SK-N-SH (cell line): ENCODE data around the gene RASAL3.

Experiments
- CTCF ChIP-seq: fragments of 200-600 bp; sonication (generic); IDR thresholded peaks from 2 replicates; pipeline ENCODE4 v1.6.1; 2017; ENCODE audit warnings: antibody characterized with exemption, mild to moderate bottlenecking, moderate library complexity
- EP300 ChIP-seq, 2 experiments: IDR thresholded peaks; 2 replicates each; pipeline versions ENCODE4 v1.4.0 to v1.6.1; 2012; ENCODE audit warnings: borderline replicate concordance in 1 of 2, low read depth in 1 of 2, low read length in 1 of 2
- SIN3A ChIP-seq: IDR thresholded peaks from 2 replicates; pipeline ENCODE4 v1.6.1; 2012; ENCODE audit warnings: low read depth, mild to moderate bottlenecking, low read length, moderate library complexity, borderline replicate concordance
- USF2 ChIP-seq: fragments of 150-350 bp; IDR thresholded peaks from 2 replicates; pipeline ENCODE4 v1.6.1; 2017; ENCODE audit warnings: antibody characterized with exemption, low read length, low read depth, borderline replicate concordance

GRCh38 chr19:15498910-15499309, 34.6 kb upstream of the RASAL3 start:
- TF ChIP-seq CTCF (no peak), SIN3A (no peak), USF2 (no peak), EP300 (IDR thresholded peaks at IDR 0.05; ENCODE audit: borderline replicate concordance in 1 of 2, low read depth in 1 of 2, low read length in 1 of 2) (no peak)
